Activated CD8-positive, alpha-beta memory T cell treated with anti-CD3 and anti-CD28 coated beads, Interleukin-2, amount 50 U/mL, for 48 hours (primary cell): ENCODE results near the gene AFDN.
"Not testable (repeated sequence)": the region's sequence is repeated elsewhere in the genome, so short reads cannot be mapped to it uniquely, and the experiment has no call there.

ENCODE experiments used
- DNase-seq: peaks from one replicate; pipeline ENCODE4 v3.0.0-alpha.2; 2020

The AFDN gene

DNA sequence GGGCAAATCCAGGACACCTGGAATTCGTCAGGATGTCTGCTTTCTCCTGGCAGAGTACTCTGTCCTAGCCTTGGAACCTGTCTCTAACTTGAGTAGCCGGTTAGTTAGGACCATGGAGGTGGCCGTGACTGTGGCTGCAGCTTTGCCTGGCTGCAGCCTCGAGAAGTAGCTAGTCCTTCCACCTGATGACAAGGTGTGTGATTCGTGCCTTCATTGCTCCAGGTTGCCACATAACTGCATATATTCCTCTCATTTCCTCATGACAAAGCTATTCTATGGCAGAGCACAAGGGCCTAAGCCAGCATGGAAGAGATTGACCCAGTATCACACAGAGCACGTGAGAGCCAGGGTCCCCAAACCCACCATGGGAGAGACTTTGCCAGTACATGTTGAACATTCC is 130.9 kb downstream of the AFDN start:
- DNase-seq, result no peak

DNA sequence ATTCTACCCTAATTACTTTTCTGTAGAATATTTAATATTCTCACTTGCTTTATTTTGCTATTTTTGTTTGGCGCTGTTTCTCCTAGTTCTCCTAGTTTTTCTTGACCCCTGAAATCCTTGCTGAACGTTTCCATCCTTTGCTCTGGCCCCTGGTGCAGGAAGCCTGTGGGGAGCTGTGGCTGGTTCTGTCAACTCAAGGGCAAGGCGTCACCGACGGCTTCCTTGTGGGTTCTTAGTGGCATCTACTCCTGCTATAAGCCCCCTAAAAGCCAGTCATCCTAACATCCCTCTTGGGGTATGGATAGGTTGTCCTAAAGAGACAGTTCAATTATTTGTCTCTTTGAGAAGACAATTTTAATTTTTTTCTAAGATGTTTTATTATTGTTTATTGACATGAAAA is 133.9 kb downstream of the AFDN start:
- no peak for DNase-seq

DNA sequence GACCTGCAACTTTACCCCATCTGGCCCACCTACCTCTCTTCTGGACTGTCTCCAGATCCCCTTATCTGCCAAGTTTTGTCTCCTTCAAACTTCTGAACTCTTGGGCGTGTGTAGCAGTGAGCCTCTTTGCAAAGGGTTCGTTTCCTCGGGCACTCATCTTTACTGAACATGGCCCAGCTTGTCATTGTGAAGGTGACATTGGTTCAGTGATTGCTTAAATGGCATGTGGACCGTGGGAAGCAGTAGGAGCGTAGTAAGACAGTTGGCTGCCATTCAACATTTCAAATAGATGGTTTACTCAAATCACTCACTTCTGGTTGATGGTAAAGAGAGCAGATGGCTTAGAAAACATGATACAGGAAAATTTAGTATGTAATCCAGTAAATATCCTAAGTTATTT is 136.0 kb downstream of the AFDN start:
- DNase-seq, result no peak

DNA sequence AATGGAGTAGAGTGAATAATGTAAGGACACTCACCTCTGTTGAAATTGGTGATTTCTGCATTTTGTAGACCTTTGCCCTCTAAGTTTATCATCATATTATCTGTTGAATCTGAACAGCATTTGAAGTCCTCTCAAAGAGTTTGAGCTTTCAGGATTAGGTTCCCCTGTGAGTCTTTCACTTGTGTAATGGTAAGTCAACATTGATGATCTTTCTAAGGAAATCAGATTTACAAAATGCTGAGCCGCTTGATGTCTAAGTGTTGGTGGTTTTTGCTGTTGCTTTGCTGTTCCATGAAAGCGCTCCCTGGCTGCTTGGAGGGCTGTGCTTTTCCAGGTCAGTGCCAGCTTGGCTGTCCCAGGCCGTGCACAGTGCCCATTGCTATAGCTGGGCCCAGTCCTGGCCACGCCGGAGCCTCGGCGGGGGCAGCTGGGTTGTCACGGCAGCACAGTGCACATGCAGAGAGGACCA is 136.9 kb downstream of the AFDN start:
- no peak for DNase-seq

DNA sequence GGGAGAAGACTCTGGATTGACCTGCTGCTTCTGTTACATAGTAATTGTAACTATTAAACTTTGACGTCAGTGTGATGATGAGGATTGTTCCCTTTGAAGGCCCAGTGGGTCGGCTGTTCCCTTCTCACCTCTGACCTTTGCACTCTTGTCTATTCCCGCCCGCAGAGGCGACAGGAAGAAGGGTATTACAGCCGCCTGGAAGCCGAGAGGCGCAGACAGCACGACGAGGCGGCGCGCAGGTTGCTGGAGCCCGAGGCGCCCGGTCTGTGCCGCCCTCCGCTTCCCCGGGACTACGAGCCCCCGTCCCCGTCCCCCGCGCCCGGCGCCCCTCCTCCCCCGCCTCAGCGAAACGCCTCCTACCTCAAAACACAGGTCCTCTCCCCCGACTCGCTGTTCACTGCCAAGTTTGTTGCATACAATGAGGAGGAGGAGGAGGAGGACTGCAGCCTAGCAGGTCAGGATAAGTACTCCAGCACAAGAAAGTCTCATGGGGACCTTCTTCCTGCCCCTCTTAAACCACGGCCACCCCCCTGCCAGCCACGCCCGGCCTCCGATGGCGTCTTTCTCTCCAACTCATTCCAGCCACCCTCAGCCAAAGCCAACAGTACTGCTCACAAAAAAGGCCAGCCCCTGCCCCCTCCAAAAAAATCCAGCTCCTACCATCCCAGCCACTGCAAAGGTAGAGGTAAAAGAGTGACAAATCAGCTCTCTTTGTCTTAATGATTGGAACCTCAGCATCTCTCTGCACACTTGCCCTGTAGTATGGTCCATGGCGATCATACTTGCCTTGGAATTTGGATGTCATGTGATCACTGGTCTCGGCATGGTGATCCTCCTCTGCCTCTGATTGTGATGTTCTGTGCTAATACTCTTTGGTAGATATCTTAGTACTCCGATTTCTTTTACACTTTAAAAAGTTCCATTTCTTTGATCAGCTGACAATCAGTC is 139.2 kb downstream of the AFDN start:
- DNase-seq, result no peak

DNA sequence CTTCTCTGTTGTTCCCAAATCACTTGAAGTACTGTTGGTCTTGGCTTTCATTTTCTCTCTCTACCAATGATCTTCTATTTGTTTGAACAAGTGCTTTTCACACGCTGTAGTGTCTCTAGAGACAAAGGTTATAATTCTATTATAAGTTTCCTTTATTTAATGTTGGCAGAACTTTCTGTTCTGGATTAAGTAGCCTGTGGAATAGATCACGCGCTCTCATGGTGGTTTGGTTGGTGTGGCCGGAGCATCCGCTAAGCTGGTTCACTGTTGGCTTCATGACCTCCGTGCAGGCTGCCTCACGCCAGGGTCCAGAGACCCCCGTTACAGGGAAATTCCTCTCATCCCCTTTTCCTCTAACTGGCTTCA is 139.8 kb downstream of the AFDN start:
- DNase-seq, result no peak

DNA sequence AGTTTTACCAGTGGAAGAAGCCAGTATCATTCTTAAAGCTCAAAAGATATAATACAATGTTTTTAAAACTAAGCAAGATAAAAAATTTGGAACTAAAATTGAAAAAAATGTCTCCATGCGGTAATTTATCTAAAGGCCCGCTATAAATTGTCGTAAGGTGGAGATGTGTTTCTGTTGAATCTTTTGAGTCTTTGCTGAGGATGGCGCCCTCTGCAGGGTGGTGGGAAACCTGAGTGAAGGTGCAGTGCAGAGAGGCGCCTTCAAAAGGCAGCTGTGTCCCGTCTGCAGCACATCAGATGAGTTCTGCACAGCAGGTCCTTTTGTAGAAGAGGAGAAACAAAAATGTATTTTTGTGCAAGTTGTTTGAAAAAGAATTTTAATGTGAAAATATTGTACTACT is 141.4 kb downstream of the AFDN start:
- DNase-seq, result peak; percentile 64

DNA sequence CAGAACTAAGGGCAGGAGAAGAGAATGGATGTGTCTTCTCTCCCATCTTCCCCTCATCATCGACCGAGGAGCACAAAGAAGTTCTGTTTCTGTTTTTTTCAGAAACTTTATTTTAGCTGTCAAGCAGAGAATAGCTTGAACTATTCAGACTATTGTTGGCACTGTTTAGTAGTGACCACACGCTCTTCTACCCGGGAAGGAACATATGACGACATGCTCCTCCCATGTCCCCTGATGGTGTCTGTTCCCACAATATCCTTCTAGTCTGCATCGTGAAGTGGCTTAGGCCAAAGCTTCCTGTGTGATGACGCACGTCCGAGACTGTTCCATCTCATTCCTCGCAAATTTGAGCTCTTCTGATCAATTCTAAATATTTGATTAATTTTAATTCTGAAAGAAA is 143.5 kb downstream of the AFDN start:
- DNase-seq, result no peak

DNA sequence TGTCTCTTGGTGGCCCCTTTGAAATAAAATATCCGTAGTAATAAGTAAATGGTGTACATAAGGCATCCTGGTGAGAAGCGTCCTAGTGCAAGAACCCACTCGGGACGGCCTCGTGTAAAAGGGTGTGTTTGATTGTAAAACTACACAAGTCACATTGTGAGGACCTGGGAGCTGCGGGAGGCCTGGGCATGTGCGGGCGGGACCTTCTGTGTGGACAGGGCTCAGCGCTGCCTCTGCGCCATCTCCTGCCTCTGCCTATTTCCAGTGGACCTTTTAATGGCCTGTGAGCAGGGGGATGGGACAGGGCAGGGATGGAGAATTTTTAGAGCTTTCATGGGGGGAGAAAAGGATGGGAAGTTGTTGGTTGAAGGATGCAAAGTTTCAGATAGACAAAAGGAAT is 145.5 kb downstream of the AFDN start:
- no peak for DNase-seq

DNA sequence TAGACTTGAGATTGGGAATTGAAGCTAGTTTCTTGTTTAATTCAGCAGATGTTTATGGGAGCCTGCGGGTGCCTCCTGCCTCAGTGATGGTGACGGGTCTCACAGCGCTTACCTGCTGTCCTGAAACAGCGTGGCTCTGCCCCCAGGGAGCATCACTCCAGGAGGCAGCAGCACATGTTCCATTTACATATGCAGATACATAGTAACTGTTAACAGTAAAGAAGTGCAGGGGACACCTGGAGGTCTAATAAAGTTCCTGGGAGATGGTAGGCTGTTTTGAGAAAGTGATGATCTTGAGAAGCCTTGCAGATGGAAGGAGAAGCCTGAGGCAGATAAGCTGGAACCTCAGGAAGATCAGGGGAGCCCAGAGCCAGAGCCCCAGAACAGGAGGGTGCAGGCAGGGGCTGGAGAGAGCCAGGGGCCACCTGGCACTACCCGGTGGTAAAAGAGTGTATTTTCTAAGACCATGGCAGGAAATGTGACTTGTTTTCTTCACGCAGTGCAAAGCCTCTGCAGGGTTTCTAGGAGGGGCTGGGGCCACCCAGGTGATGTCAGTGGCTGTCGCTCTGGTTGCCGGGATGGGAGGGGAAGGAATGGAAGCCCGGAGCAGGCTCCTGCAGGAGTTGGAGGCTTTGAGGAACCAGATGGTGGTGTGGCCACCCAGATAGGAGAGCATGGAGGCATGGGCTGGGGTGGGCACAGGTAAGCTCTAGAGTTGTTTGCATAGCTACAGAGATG is 146.6 kb downstream of the AFDN start:
- no peak for DNase-seq

DNA sequence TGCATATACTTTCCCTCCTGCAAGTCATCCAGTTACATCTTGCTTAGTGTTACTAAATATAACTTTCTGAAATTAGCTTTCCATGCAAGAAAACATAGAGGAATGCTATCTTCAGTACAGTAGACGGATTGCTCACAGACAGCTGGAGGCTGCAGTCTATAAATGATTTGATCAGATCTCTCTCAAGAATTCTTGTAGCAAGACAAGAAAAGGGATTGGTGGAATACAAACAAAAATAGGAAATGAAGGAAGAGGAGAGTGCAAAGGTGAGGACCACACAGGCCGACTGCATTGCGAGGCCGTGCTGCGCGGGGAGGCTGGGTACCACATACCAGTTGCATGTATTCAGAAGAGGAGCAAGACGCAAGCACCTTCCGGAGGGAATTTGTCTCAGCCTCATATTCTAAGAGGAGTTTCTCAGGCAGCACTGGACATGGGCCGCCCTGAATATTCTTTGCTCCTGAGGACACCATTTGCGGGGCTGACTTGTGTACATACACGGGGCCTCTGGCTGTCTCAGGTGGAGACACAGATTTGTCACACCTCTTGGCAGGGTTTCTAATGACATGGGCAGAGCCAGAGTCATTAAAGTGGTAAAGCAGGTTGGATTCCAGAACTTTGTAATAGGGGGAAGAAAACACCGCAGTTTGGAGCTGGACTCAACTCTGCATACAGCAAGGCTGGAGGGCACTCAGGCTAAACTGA is 148.1 kb downstream of the AFDN start:
- DNase-seq, result no peak

DNA sequence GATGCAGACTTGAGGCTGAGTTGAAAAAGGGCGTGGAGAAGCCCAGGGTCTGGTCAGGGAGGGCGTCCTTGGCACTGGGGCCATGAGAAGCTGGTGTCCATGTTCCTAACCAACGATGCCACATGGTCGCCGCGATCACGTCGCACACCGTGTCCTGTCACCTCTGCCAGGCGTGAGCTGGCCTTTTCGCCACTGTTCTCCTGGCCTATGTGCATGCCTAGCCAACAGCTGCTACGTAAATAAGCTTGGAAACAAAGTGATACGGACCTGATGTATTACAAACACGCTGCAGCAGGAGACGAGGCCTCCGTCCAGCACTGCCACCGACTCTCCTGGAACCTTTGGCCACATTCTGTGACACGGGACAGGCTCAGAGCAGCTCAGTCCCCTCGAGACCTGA is 148.7 kb downstream of the AFDN start:
- DNase-seq, result no peak

DNA sequence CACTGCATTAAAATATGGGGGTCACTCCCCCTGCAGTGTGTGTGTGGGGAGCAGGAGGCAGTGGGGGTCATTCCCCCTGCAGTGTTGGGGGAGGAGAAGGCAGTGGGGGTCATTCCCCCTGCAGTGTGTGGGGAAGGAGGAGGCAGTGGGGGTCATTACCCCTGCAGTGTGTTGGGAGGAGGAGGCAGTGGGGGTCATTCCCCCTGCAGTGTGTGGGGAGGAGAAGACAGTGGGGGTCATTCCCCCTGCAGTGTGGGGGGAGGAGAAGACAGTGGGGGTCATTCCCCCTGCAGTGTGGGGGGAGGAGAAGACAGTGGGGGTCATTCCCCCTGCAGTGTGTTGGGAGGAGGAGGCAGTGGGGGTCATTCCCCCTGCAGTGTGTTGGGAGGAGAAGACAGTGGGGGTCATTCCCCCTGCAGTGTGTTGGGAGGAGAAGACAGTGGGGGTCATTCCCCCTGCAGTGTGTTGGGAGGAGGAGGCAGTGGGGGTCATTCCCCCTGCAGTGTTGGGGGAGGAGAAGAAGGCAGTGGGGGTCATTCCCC is 149.5 kb downstream of the AFDN start:
- DNase-seq, result not testable (repeated sequence)

DNA sequence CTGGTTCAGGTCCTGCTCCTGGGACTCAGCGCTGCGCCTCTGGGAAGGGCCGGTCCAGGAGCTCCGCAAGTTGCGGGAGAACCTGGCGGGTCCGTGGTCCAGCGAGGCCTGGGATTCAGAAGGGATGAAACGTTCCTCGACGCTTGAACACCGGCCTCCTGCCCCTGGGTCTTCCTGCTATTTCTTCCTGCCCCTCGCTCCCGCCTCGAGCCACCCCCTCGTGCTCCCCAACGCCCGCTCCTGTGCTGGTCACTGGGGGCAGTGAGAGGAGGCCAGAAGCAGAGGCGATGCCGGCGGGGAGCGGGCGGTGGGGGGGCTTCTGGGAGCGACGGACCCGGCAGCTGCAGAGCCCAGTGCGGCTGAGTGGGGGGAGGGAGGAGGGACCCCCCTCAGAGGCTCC is 150.0 kb downstream of the AFDN start:
- no peak for DNase-seq

DNA sequence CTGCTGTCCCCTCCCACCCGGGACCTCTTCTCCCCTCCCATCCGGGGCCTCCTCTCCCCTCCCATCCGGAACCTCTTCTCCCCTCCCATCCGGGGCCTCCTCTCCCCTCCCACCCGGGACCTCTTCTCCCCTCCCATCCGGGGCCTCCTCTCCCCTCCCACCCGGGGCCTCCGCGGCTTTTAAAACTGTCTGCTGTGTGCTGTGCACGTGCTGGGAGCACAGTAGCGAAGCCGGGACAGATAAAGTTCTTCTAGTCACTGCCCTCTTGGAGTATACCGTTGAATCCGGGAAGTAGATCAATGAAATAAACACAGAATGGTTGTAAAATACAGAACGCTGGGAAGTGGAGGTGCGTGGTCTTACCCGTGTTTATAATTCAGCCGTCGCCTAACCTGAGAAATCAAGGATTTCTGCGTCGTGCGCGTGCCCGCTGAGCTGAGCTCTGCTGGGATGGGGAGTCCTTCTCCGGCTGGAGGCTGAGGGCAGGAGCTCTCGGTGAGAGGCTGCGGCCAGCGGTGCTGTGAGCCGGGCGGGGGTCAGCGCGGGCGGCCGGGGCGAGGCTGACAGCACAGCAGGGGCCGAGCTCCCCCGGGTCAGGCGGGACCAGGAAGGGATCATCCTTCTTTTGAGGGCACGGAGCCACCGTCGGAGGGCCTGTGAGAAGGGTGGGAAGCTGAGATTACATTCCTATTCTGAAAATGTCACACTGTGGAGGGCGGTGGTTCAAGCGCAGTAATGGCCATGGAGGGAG is 151.2 kb downstream of the AFDN start:
- DNase-seq, result no peak

DNA sequence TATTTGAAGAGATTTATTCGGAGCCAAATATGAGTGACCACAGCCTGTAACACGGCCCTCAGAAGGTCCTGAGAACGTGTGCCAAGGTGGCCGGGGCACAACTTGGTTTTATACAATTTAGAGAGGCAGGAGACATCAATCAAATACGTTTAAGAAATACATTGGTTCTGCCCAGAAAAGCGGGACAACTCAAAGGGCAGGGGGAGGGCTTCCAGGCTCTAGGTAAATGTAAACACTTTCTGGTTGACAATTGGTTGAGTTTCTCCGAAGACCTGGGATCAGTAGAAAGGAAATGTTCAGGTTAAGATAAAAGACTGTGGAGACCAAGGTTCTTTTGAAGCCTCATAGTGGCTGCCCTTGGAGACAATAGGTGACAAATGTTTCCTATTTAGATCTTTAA is 151.9 kb downstream of the AFDN start:
- DNase-seq, result no peak

DNA sequence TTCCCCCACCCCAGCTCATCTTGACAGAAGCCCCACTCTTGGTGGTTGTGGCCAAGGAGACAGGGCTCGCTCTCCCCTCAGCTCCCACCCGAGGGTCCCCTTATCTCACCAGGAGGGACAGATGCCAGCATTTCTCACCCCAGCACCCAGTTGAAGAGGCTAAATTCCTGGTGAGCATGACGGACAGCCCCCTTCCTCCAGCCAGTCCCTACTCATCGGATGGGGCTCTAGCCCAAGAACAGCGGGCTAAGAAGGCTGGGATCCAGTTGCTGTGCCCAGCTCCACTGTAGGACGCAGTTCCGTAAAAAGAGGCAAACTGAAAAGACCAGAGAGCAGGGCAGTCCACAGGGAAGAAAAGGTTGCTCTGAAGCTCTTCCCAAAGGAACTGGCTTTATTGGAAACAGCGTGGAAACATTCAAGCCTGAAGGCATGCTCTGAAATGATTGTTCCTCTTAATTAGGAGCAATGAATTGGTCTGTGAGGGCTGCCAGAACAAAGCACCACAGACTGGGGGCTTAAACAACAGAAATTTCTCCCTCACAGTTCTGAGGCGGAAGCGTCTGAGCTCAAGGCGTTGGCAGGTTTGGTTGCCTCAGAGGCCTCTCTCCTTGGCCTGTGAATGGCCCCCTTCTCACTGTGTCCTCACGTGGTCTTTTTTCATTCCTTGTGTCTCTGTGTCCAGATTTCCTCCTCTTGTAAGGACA is 152.9 kb downstream of the AFDN start:
- no peak for DNase-seq

DNA sequence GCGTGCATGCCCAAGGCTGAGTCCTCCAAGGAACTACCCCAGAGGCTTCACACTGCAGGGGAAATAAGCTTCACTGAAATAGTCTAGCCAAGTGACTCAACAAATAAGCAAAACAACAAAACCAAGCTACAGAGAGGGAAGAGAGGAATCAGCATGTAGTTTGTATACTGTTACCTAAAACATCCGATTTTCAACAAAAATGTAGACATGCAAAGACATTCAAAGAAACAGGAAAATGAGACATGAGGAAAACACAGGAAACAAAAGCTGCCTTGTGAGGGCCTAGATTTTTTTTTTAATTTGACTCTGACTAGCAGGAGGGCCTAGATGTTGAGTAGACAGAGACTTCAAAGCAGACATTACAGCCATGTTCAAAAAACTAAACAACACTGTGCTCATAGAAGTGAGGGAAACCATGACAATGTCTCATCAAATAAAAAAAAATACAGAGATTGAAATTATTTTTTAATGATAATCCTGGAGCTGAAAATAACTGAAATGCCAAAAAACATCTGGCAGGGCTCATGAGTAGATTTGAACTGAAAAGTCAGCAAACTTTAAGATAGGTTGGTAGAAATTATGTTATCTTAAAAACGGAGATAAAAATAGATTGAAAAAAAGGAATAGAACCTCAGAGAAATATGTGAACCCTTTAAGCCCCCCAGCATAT is 154.3 kb downstream of the AFDN start:
- DNase-seq, result no peak

DNA sequence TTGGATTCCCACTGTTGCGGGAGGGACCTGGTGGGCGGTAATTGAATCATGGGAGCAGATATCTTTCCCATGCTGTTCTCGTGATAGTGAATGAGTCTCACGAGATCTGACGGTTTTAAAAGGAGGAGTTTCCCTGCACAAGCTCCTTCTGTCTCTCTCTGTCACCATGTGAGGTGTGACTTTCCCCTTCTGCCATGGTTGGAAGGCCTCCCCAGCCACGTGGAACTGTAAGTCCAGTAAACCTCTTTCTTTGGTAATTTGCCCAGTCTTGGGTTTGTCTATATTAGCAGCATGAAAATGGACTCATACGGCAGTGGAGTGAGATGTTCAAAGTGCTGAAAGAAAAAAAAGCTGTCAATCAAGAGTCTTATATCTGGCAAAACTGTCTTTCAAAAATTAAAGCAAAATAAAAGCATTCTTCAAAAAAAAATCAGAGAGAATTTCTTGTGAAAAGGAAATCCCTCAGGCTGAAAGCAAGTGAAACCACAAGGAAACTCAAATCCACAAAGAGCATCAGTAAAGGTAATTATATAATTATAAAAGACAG is 155.3 kb downstream of the AFDN start:
- no peak for DNase-seq

DNA sequence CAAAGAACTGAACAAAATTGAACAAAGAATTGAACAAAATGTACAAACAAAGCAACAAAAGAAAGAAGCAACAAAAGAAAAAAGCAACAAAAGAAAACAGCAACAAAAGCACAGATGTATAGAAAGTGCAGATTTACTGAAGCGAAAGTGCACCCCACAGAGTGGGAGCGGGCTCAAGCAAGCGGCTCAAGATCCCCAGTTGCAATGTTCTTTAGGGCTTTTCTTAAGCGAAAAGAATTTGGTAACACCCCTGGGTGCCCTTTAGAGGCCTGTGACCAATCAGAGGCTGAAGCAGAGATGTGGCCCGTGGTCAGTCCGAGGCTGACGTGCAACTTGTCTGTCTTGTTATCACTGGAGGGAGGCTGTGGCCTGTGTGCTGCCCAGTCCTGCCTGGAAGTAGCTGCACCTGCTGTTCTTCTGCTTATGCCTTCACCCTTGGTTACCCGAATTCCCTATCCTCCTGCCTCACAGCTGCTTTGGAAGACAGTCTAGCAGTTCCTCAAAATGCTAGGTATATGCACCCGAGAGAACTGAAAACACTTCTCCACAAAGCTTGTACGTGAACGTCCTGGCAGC is 157.5 kb downstream of the AFDN start:
- no peak for DNase-seq
